GM12864 (cell line): Measurements from ENCODE around the gene BRWD1.
"Not testable (repeated sequence)": the region's sequence is repeated elsewhere in the genome, so short reads cannot be mapped to it uniquely, and the experiment has no call there.

Source experiments
- DNase-seq: peaks from one replicate; pipeline ENCODE4 v3.0.0-alpha.2; 2011; ENCODE audit warnings: low read depth
- H3K4me3 ChIP-seq: 2 replicates; pipeline ENCODE4 v1.5.1; 2011; ENCODE audit warnings: mild to moderate bottlenecking, low read depth, low read length, control low read depth
- TF ChIP-seq, protein P1 (sequence below): IDR thresholded peaks from 2 replicates; pipeline ENCODE4 v1.5.1; 2011; ENCODE audit warnings: low read depth, mild to moderate bottlenecking, moderate library complexity, low read length, control low read depth, inconsistent platforms; ENCODE audit errors: missing control alignments

The BRWD1 gene

DNA sequence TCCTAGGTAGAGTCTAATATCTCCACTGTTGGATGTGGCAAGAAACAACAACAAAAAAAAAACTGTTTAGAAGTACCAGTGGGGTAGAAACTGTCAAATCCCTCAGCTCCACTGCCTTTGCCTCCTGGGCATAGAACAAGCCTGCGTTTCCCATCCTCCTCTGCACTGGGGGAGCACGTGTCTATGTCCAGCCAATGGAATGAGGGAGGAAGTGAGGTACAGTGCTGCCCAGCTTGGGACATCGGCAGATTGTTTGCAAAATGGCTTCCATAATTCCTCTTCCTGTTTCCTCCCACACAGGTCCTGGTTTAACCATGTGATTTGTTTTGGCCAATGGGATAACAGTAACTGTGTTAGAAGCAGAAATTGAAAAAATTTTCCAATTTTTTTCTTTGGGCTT is 169.2 kb downstream of the BRWD1 start:
- no peak for DNase-seq
- H3K4me3 ChIP-seq: no peak overlapping the region
- TF ChIP-seq, protein P1, sequence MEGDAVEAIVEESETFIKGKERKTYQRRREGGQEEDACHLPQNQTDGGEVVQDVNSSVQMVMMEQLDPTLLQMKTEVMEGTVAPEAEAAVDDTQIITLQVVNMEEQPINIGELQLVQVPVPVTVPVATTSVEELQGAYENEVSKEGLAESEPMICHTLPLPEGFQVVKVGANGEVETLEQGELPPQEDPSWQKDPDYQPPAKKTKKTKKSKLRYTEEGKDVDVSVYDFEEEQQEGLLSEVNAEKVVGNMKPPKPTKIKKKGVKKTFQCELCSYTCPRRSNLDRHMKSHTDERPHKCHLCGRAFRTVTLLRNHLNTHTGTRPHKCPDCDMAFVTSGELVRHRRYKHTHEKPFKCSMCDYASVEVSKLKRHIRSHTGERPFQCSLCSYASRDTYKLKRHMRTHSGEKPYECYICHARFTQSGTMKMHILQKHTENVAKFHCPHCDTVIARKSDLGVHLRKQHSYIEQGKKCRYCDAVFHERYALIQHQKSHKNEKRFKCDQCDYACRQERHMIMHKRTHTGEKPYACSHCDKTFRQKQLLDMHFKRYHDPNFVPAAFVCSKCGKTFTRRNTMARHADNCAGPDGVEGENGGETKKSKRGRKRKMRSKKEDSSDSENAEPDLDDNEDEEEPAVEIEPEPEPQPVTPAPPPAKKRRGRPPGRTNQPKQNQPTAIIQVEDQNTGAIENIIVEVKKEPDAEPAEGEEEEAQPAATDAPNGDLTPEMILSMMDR: no peak

DNA sequence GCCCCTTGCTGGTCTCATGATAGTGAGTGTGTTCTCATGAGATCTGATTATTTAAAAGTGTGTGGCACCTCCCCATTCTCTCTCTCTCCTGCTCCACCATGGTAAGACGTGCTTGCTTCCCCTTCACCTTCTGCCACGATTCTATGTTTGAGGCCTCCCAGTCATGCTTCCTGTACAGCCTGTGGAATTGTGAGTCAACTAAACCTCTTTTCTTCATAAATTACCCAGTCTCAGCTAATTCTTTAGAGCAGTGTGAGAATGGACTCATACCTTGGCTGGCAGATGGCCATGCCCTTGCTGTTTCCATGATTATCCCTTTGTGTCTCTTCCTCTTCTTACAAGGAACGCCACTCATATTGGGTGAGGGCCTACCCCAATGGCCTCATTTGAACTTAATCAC is 170.5 kb downstream of the BRWD1 start:
- TF ChIP-seq, protein P1: no peak

GRCh38 chr21:39141502-39141901 is 171.9 kb downstream of the BRWD1 start:
- DNase-seq: no peak
- H3K4me3 ChIP-seq: no peak overlapping the region
- TF ChIP-seq, protein P1: no peak

More for the DNA sequence above, 170.5 kb downstream of the BRWD1 start:
- H3K4me3 ChIP-seq: no peak overlapping the region
- DNase-seq: no peak

- TF ChIP-seq, protein P1: no peak
- DNase-seq: no peak
- H3K4me3 ChIP-seq: no peak overlapping the region
Observed at GRCh38 chr21:39137248-39138178, 175.9 kb downstream of the BRWD1 start.

DNA sequence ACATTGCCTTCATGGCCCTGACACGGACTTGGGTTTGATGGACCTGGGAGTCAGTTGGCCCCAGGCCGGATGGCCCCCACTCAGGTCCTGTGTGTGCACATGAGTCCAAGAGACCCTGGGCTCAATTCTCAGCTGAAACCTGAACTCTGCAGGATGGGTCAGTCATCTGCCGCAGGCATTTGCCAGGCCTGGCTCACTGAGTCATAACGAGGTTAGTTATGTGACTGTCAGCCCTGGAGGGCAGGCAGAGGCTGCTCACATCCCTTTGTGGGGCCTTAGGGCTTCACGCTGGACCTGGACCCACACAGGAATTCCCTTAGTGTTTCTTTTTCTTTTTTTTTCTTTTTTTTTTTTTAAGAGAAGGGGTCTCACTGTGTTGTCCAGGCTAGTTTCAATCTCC is 176.7 kb downstream of the BRWD1 start:
- no peak for DNase-seq
- no peak overlapping the region for H3K4me3 ChIP-seq
- TF ChIP-seq, protein P1: no peak

DNA sequence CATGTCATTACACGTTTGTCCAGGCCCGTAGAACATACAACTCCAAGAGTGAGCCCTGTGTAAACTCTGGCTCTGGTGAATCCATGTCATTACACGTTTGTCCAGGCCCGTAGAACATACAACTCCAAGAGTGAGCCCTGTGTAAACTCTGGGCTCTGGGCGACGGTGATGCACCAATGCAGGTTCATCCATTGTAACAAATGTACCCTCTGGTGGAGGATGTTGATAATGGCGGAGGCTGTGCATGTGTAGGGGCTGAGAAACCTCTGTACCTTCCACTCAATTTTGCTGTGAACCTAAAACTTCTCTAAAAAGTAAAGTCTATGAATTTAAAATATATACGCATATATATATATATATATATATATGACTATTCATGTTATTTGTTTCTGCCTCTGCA is 177.3 kb downstream of the BRWD1 start:
- not testable (repeated sequence) for H3K4me3 ChIP-seq, DNase-seq

DNA sequence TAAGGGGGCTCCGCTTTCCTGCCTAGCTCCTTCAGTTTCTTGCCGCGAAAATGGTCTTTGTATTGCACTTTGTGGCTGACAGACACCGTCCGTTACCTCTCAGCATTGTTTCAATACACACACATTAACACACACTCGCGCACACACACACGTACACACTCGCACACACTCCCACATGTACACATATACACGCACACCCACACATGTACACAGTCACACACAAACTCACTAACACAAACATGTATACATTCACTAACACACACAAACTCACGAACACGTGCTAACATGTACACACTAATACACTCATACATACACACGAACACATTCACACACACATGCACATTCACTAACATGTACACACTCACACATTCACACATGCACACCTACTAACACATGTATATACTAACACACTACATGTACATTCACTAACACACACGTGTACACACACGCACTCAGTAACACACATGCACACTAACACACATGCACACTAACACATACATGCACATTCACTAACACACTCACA is 179.1 kb downstream of the BRWD1 start:
- DNase-seq: no peak
- H3K4me3 ChIP-seq: no peak overlapping the region
- TF ChIP-seq, protein P1: no peak
